HFFc6 (cell line): ENCODE results near the gene BRME1. TPM values are rescaled to one million over a fixed set of nuclear protein-coding genes. Genes with fewer than 3 reads are reported as not detected.
A peak's percentile ranks its signal among the peaks of the same experiment; 100 is the strongest.

Experiments used
- DNase-seq: peaks from one replicate; pipeline ENCODE4 v3.0.0-alpha.2; 2018
- H3K27ac Mint-ChIP-seq: 2 replicates; pipeline ENCODE4 v1.8.0; 2020; ENCODE audit warnings: mild to moderate bottlenecking, mixed read lengths
- H3K27me3 Mint-ChIP-seq: 2 replicates; pipeline ENCODE4 v1.8.0; 2021; ENCODE audit warnings: mild to moderate bottlenecking, moderate library complexity, mixed read lengths; ENCODE audit not compliant: insufficient read depth
- H3K36me3 Mint-ChIP-seq: 2 replicates; pipeline ENCODE4 v1.8.0; 2021; ENCODE audit warnings: low read depth, mixed read lengths
- H3K4me1 Mint-ChIP-seq: 2 replicates; pipeline ENCODE4 v1.8.0; 2020; ENCODE audit warnings: low read depth, mixed read lengths
- H3K4me3 Mint-ChIP-seq: 2 replicates; pipeline ENCODE4 v1.8.0; 2020; ENCODE audit warnings: mild to moderate bottlenecking, moderate library complexity, mixed read lengths
- H3K9me3 Mint-ChIP-seq: 2 replicates; pipeline ENCODE4 v1.8.0; 2020; ENCODE audit warnings: mild to moderate bottlenecking, mixed read lengths
- total RNA-seq, 6 experiments: library from RNA; stranded (reverse); fragmentation: NEBNext Ultra II Directional; extraction: Animal tissue kit (Norgen Biotek cat#: 25700); gene quantifications; 2 replicates in 1 of 6; 3 replicates in 5 of 6; pipeline ENCODE4 v1.2.3, GENCODE V29; 2021
- TF ChIP-seq, protein P1 (sequence below): fragments of 200-600 bp; sonication (generic); IDR thresholded peaks from 2 replicates; pipeline ENCODE4 v1.5.0; 2021; ENCODE audit warnings: antibody characterized with exemption, mild to moderate bottlenecking

BRME1 gene
- total RNA-seq, 6 experiments from 2014 or later: 0.37 to 0.67 (median 0.55) TPM

DNA sequence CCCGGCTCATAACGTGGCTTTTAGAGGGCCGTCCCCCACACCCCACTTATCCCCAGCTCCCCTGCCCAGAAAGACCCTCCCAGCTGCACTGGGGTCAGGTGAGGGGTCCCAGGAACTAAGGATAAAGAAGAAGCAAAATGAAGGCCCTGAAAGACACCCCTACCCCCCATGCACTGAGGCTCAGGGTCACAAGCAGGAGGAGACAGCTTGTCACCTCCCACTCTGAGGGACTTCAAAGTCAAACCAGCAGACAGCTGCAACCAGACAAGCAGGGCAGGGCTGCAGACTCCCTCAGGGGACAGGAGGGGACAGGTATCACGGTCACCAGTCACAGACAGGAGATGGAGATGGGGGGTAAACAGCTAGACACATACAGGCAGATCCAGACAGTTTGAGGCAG is 35.0 kb downstream of the BRME1 start:
- TF ChIP-seq, protein P1, sequence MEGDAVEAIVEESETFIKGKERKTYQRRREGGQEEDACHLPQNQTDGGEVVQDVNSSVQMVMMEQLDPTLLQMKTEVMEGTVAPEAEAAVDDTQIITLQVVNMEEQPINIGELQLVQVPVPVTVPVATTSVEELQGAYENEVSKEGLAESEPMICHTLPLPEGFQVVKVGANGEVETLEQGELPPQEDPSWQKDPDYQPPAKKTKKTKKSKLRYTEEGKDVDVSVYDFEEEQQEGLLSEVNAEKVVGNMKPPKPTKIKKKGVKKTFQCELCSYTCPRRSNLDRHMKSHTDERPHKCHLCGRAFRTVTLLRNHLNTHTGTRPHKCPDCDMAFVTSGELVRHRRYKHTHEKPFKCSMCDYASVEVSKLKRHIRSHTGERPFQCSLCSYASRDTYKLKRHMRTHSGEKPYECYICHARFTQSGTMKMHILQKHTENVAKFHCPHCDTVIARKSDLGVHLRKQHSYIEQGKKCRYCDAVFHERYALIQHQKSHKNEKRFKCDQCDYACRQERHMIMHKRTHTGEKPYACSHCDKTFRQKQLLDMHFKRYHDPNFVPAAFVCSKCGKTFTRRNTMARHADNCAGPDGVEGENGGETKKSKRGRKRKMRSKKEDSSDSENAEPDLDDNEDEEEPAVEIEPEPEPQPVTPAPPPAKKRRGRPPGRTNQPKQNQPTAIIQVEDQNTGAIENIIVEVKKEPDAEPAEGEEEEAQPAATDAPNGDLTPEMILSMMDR: no peak
- H3K4me3 Mint-ChIP-seq: no peak overlapping the region
- no peaks in the 10 kb centered on the region for H3K9me3 Mint-ChIP-seq
- H3K27ac Mint-ChIP-seq: no peak overlapping the region
- H3K27me3 Mint-ChIP-seq: no peaks in the 10 kb centered on the region; the same call in 1 of the 2 replicates
- DNase-seq: no peak
- H3K4me1 Mint-ChIP-seq: peaks cover 20% of the 10 kb centered on the region
- H3K36me3 Mint-ChIP-seq: no peaks in the 10 kb centered on the region

- H3K27me3 Mint-ChIP-seq: no peaks in the 10 kb centered on the region; the same call in 1 of the 2 replicates
- DNase-seq: no peak
- TF ChIP-seq, protein P1: no peak
- H3K27ac Mint-ChIP-seq: no peak overlapping the region
- no peaks in the 10 kb centered on the region for H3K9me3 Mint-ChIP-seq
- no peak overlapping the region for H3K4me3 Mint-ChIP-seq
- H3K4me1 Mint-ChIP-seq: peaks cover 23% of the 10 kb centered on the region
- no peaks in the 10 kb centered on the region for H3K36me3 Mint-ChIP-seq
Observed at GRCh38 chr19:13869281-13869680, 36.6 kb downstream of the BRME1 start.

GRCh38 chr19:13868663-13869062 is 37.3 kb downstream of the BRME1 start:
- H3K27me3 Mint-ChIP-seq: no peaks in the 10 kb centered on the region; the same call in 1 of the 2 replicates
- TF ChIP-seq, protein P1: no peak
- H3K4me1 Mint-ChIP-seq: peaks cover 25% of the 10 kb centered on the region
- H3K27ac Mint-ChIP-seq: no peak overlapping the region
- H3K9me3 Mint-ChIP-seq: no peaks in the 10 kb centered on the region
- H3K36me3 Mint-ChIP-seq: no peaks in the 10 kb centered on the region
- DNase-seq: no peak
- H3K4me3 Mint-ChIP-seq: no peak overlapping the region

- no peak overlapping the region for H3K27ac Mint-ChIP-seq
- no peak for DNase-seq
- no peaks in the 10 kb centered on the region; the same call in 1 of the 2 replicates for H3K27me3 Mint-ChIP-seq
- TF ChIP-seq, protein P1: no peak
- H3K4me1 Mint-ChIP-seq: peaks cover 38% of the 10 kb centered on the region
- H3K36me3 Mint-ChIP-seq: no peaks in the 10 kb centered on the region
- H3K9me3 Mint-ChIP-seq: no peaks in the 10 kb centered on the region
- peak overlapping the region; percentile 75 for H3K4me3 Mint-ChIP-seq
Observed at GRCh38 chr19:13866463-13867046, 39.4 kb downstream of the BRME1 start.

DNA sequence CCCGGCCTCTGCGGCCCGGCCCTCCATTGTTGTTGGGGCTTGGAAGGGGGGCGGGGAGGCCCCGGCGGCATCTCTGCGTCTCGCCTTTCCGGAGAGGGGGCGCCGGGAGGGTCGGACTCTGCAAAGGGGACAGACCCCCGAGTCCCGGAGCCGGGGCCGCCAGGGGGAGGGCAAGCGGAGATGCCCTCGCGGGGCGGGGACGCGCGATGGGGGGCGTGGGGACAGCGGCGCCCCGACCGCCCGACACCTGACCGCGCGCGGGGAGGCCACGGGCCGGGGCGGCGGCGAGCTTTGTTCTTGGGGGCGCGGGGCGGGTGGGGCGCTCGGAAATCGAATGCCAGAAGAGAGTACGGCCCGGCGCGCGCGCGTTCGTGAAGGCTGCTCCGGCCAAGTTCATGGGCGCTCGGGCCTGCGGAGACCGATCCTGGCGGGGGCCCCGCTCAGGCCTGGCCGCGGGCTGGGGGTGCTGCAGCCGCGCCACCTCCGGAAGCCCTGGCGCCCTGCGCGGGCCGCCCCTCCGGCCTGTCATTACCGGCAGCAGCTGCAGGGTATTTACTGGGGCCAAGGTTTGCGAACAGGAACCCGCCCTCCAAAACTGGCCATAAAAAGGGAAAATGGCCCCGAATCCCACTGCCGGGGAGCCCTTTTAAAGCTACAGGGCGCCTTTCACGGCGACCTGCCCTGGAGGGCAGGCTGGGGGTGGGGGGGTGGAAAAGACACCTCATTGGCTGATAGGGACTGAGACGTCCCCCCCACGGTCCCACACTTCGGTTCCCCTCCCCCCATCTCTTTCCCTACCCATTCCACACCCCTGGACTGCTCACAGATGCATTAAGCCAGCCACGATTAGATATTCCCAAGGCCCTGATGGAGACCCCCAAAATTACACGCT is 40.1 kb downstream of the BRME1 start:
- H3K4me1 Mint-ChIP-seq: peaks cover 43% of the 10 kb centered on the region
- H3K36me3 Mint-ChIP-seq: no peaks in the 10 kb centered on the region
- TF ChIP-seq, protein P1: no peak
- H3K27me3 Mint-ChIP-seq: no peaks in the 10 kb centered on the region; the same call in 1 of the 2 replicates
- no peaks in the 10 kb centered on the region for H3K9me3 Mint-ChIP-seq
- peak overlapping the region; percentile 75 for H3K4me3 Mint-ChIP-seq
- no peak for DNase-seq
- no peak overlapping the region for H3K27ac Mint-ChIP-seq
